Neuronal stem cell (in vitro differentiated cells): ENCODE results near the gene CACNA2D2.

Source experiments
- DNase-seq: peaks from one replicate; pipeline ENCODE4 v3.0.0-alpha.2; 2013; ENCODE audit warnings: low spot score
- H2AFZ ChIP-seq: one replicate; pipeline ENCODE4 v1.6.1; 2013; ENCODE audit warnings: mild to moderate bottlenecking, low read length, inconsistent platforms
- H2AK5ac ChIP-seq: 2 replicates; pipeline ENCODE4 v1.6.1; 2013; ENCODE audit warnings: low read depth, mild to moderate bottlenecking, inconsistent platforms, low read length, moderate library complexity, mixed read lengths
- H2BK120ac ChIP-seq: 2 replicates; pipeline ENCODE4 v1.6.1; 2013; ENCODE audit warnings: low read depth, mild to moderate bottlenecking, inconsistent platforms, low read length, moderate library complexity, mixed read lengths
- H2BK12ac ChIP-seq: one replicate; pipeline ENCODE4 v1.6.1; 2013; ENCODE audit warnings: low read length, inconsistent platforms
- H2BK15ac ChIP-seq: 2 replicates; pipeline ENCODE4 v1.6.1; 2013; ENCODE audit warnings: mild to moderate bottlenecking, low read length, inconsistent platforms, mixed read lengths
- H2BK5ac ChIP-seq: one replicate; pipeline ENCODE4 v1.6.1; 2013; ENCODE audit warnings: inconsistent platforms, mild to moderate bottlenecking, low read length, moderate library complexity
- H3K14ac ChIP-seq: one replicate; pipeline ENCODE4 v1.6.1; 2013; ENCODE audit warnings: low read length, inconsistent platforms
- H3K18ac ChIP-seq: 2 replicates; pipeline ENCODE4 v1.6.1; 2013; ENCODE audit warnings: low read length, inconsistent platforms
- H3K23ac ChIP-seq: 2 replicates; pipeline ENCODE4 v1.6.1; 2013; ENCODE audit warnings: low read depth, mild to moderate bottlenecking, mixed read lengths, low read length, inconsistent platforms; ENCODE audit not compliant: poor library complexity
- H3K27ac ChIP-seq: replicated peaks from 3 replicates; pipeline ENCODE4 v1.5.1; 2013; ENCODE audit warnings: low read length, inconsistent platforms
- H3K27me3 ChIP-seq, 3 experiments: 2 replicates each; pipeline ENCODE4 v1.6.1; 2013; ENCODE audit warnings: low read length in 3 of 3, mild to moderate bottlenecking in 2 of 3, inconsistent platforms in 1 of 3, low read depth in 1 of 3, mixed read lengths in 1 of 3, moderate library complexity in 1 of 3; ENCODE audit not compliant: control insufficient read depth in 3 of 3, insufficient read depth in 3 of 3
- H3K36me3 ChIP-seq, 2 donors: replicated peaks in 1 of 2; 2 replicates each; pipeline ENCODE4 v1.6.1; 2013; ENCODE audit warnings: low read length in 2 of 2; ENCODE audit not compliant: control insufficient read depth in 2 of 2, insufficient read depth in 2 of 2
- H3K4ac ChIP-seq: 2 replicates; pipeline ENCODE4 v1.6.1; 2013; ENCODE audit warnings: inconsistent platforms, mild to moderate bottlenecking, low read length, moderate library complexity
- H3K4me1 ChIP-seq, 2 donors: 1 replicate in 1 of 2; 2 replicates in 1 of 2; pipeline ENCODE4 v1.6.1; 2013; ENCODE audit warnings: low read length in 2 of 2, low read depth in 1 of 2; ENCODE audit not compliant: control insufficient read depth in 2 of 2, insufficient read depth in 1 of 2
- H3K4me2 ChIP-seq: one replicate; pipeline ENCODE4 v1.6.1; 2013; ENCODE audit warnings: mild to moderate bottlenecking, low read length, inconsistent platforms; ENCODE audit not compliant: insufficient read depth, poor library complexity, severe bottlenecking
- H3K4me3 ChIP-seq, 2 donors: 2 replicates each; pipeline ENCODE4 v1.5.1; 2013; ENCODE audit warnings: low read length in 2 of 2, mild to moderate bottlenecking in 2 of 2, inconsistent platforms in 1 of 2, moderate library complexity in 1 of 2
- H3K79me1 ChIP-seq: one replicate; pipeline ENCODE4 v1.6.1; 2013; ENCODE audit warnings: low read depth, mild to moderate bottlenecking, inconsistent platforms, low read length, moderate library complexity
- H3K9ac ChIP-seq: one replicate; pipeline ENCODE4 v1.6.1; 2013; ENCODE audit warnings: mild to moderate bottlenecking, low read depth, low read length, inconsistent platforms; ENCODE audit not compliant: poor library complexity
- H3K9me3 ChIP-seq, 2 donors: replicated peaks in 1 of 2; 2 replicates each; pipeline versions ENCODE3 to v1.6.1; 2013; ENCODE audit warnings: low read length in 2 of 2, mild to moderate bottlenecking in 2 of 2, inconsistent platforms in 1 of 2, low read depth in 1 of 2, mixed read lengths in 1 of 2, moderate library complexity in 1 of 2; ENCODE audit not compliant: control insufficient read depth in 2 of 2, insufficient read depth in 1 of 2
- H4K8ac ChIP-seq: one replicate; pipeline ENCODE4 v1.6.1; 2013; ENCODE audit warnings: low read depth, mild to moderate bottlenecking, inconsistent platforms, low read length, moderate library complexity
- H4K91ac ChIP-seq: one replicate; pipeline ENCODE4 v1.6.1; 2013; ENCODE audit warnings: low read length, low read depth, mild to moderate bottlenecking, inconsistent platforms; ENCODE audit not compliant: poor library complexity
- WGBS, 2 donors: extraction: QIAGEN DNeasy Blood & Tissue Kit; methylation state at CpG; one replicate each; pipeline ENCODE4 v1.1.7; 2013; ENCODE audit warnings: missing lambda C conversion rate in 2 of 2, mixed read lengths in 1 of 2; ENCODE audit not compliant: insufficient read length in 2 of 2, insufficient replicate concordance in 1 of 2; ENCODE audit errors: extremely low coverage in 2 of 2; 5-methylcytosine and 5-hydroxymethylcytosine counted together

Gene CACNA2D2

DNA sequence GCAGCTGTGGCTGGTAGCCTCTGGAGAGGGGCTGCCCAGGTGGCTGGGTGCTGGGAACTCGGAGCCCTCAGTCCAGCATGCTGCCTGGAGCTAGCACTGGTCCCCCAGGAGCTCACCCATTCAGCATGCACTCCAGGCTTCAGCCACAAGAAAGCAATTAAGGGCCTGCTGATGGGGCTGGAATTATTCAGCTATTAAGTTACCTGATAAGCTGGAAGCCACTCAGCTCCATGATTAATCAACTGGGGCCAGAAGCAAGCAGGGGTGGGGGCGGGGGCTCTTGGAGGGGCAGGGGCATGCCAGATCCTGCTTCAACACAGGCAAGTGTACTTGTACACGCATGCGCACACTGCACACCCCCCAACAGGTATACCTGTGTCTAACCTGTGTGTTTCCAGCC lies 122.1 kb downstream of the CACNA2D2 start:
- peaks cover 5% of the 10 kb centered on the region for H3K79me1 ChIP-seq
- no peak overlapping the region for H3K27ac ChIP-seq
- no peak overlapping the region for H3K4me2 ChIP-seq
- peaks cover 0 to 57% (median 0%) of the 10 kb centered on the region in 3 experiments for H3K27me3 ChIP-seq
- no peak overlapping the region for H3K4me3 ChIP-seq
- peak overlapping the region; percentile 52 for H3K18ac ChIP-seq
- H3K23ac ChIP-seq = no peak overlapping the region
- whole genome bisulfite sequencing, 2 donors = no CpG with 5 or more reads among the region's 4 CpGs
- no peak overlapping the region for H4K8ac ChIP-seq
- no peak overlapping the region for H4K91ac ChIP-seq
- H2BK120ac ChIP-seq = no peak overlapping the region
- H3K14ac ChIP-seq = no peak overlapping the region
- H2AFZ ChIP-seq = no peak overlapping the region
- H2BK15ac ChIP-seq = no peak overlapping the region
- H3K9ac ChIP-seq = peak overlapping the region; percentile 63
- peaks cover 0 to 4% of the 10 kb centered on the region in 2 donors for H3K36me3 ChIP-seq
- H2BK5ac ChIP-seq = no peak overlapping the region
- no peak overlapping the region for H3K4ac ChIP-seq
- DNase-seq = no peak
- H3K9me3 ChIP-seq = no peaks in the 10 kb centered on the region
- H3K4me1 ChIP-seq = peaks cover 6 to 10% of the 10 kb centered on the region in 2 donors
- peak overlapping the region; percentile 98 for H2AK5ac ChIP-seq
- H2BK12ac ChIP-seq = no peak overlapping the region

- WGBS, 2 donors = no CpG with 5 or more reads among the region's 17 CpGs
- Histone ChIP-seq H4K8ac (no peak overlapping the region), H3K4me1 (peaks cover 6 to 10% of the 10 kb centered on the region in 2 donors), H3K4ac (no peak overlapping the region), H3K14ac (peak overlapping the region; percentile 17), H3K9me3 (peaks cover 0 to 2% of the 10 kb centered on the region in 2 donors), H3K27ac (no peak overlapping the region), H4K91ac (no peak overlapping the region), H2BK12ac (no peak overlapping the region), H2AFZ (no peak overlapping the region), H3K18ac (peak overlapping the region; percentile 35), H3K23ac (peak overlapping the region; percentile 44), H2BK120ac (no peak overlapping the region), H3K9ac (peak overlapping the region; percentile 40), H3K27me3 (peaks cover 0 to 48% (median 0%) of the 10 kb centered on the region in 3 experiments), H3K36me3 (peaks cover 0 to 5% of the 10 kb centered on the region in 2 donors), H3K79me1 (peaks cover 8% of the 10 kb centered on the region), H3K4me2 (no peak overlapping the region), H2BK5ac (peak overlapping the region; percentile 62), H3K4me3 (no peak overlapping the region), H2AK5ac (peak overlapping the region; percentile 98), H2BK15ac (peak overlapping the region; percentile 57)
- no peak for DNase-seq
Observed at GRCh38 chr3:50380405-50381085, 122.9 kb downstream of the CACNA2D2 start.

DNA sequence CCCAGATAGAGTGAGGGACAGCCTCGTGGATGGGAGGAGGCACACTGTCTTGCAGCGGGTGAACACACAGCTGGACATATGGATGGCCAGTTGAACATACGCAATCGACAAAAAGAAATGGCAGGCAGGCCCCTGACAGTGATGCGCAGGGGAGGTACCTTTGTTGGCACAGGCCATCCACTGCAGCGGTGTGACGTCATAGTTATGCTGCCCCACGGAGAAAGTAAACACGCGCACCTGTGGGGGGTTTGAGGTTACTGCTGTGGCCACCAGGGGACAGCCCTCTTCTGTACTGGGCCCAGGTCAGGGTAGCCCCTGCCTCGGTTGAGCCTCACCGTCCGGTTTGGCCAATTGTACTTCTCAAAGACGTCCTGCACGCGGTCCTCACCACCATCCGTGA lies 124.7 kb downstream of the CACNA2D2 start:
- DNase-seq = no peak
- Histone ChIP-seq H2AFZ (no peak overlapping the region), H3K14ac (peak overlapping the region; percentile 99), H3K4me1 (peaks cover 19 to 22% of the 10 kb centered on the region in 2 donors), H3K27me3 (peaks cover 0 to 30% (median 0%) of the 10 kb centered on the region in 3 experiments), H3K4ac (peak overlapping the region; percentile 37), H2AK5ac (peak overlapping the region; percentile 88), H3K9me3 (peaks cover 0 to 2% of the 10 kb centered on the region in 2 donors), H3K79me1 (peaks cover 6% of the 10 kb centered on the region), H3K4me2 (no peak overlapping the region), H3K23ac (peak overlapping the region; percentile 91), H2BK5ac (peak overlapping the region; percentile 72), H2BK120ac (no peak overlapping the region), H4K91ac (no peak overlapping the region), H3K18ac (peak overlapping the region; percentile 38), H3K9ac (peak overlapping the region; percentile 44), H2BK12ac (no peak overlapping the region), H3K27ac (no peak overlapping the region), H3K4me3 (no peak overlapping the region), H3K36me3 (peaks cover 0 to 5% of the 10 kb centered on the region in 2 donors), H2BK15ac (peak overlapping the region; percentile 93), H4K8ac (no peak overlapping the region)
- no CpG with 5 or more reads among the region's 17 CpGs for WGBS, 2 donors

GRCh38 chr3:50378024-50378423 lies 125.4 kb downstream of the CACNA2D2 start:
- Histone ChIP-seq H2BK12ac (peak overlapping the region; percentile 22), H2BK15ac (peak overlapping the region; percentile 37), H4K91ac (peak overlapping the region; percentile 72), H3K79me1 (peaks cover 6% of the 10 kb centered on the region), H3K4me3 (no peak overlapping the region), H2AFZ (no peak overlapping the region), H3K9ac (no peak overlapping the region), H2AK5ac (peak overlapping the region; percentile 78), H3K27me3 (peaks cover 0 to 23% (median 0%) of the 10 kb centered on the region in 3 experiments), H3K14ac (peak overlapping the region; percentile 38), H3K27ac (no peak overlapping the region), H3K4ac (no peak overlapping the region), H3K36me3 (peaks cover 0 to 5% of the 10 kb centered on the region in 2 donors), H2BK120ac (no peak overlapping the region), H3K23ac (peak overlapping the region; percentile 43), H3K18ac (peak overlapping the region; percentile 27), H2BK5ac (peak overlapping the region; percentile 66), H3K9me3 (peaks cover 0 to 2% of the 10 kb centered on the region in 2 donors), H4K8ac (no peak overlapping the region), H3K4me1 (peaks cover 24 to 27% of the 10 kb centered on the region in 2 donors), H3K4me2 (no peak overlapping the region)
- no peak for DNase-seq
- no CpG with 5 or more reads among the region's 6 CpGs for WGBS, 2 donors
